Fibroblast of the aortic adventitia (primary cell): ENCODE data around the gene CRHR1. TPM values are rescaled to one million over a fixed set of nuclear protein-coding genes. Genes with fewer than 3 reads are reported as not detected.

Experiments
- DNase-seq: peaks from one replicate; pipeline ENCODE4 v3.0.0-alpha.2; 2010; ENCODE audit warnings: low read depth
- H3K4me3 ChIP-seq: 2 replicates; pipeline ENCODE4 v1.5.1; 2011; ENCODE audit warnings: low read depth, mild to moderate bottlenecking, control low read depth, low read length, moderate library complexity
- total RNA-seq: library from RNA; depleted of rRNA; stranded (reverse); fragments of >200 nt; gene quantifications from 2 replicates; pipeline ENCODE4 v1.2.3, GENCODE V29; 2012; ENCODE audit warnings: low replicate concordance
- TF ChIP-seq, protein P1 (sequence below): IDR thresholded peaks from 2 replicates; pipeline ENCODE4 v1.5.1; 2011; ENCODE audit warnings: mild to moderate bottlenecking, low read length, control low read depth, inconsistent platforms; ENCODE audit not compliant: insufficient read depth

Gene CRHR1
- total RNA-seq, 1 donor = not detected

DNA sequence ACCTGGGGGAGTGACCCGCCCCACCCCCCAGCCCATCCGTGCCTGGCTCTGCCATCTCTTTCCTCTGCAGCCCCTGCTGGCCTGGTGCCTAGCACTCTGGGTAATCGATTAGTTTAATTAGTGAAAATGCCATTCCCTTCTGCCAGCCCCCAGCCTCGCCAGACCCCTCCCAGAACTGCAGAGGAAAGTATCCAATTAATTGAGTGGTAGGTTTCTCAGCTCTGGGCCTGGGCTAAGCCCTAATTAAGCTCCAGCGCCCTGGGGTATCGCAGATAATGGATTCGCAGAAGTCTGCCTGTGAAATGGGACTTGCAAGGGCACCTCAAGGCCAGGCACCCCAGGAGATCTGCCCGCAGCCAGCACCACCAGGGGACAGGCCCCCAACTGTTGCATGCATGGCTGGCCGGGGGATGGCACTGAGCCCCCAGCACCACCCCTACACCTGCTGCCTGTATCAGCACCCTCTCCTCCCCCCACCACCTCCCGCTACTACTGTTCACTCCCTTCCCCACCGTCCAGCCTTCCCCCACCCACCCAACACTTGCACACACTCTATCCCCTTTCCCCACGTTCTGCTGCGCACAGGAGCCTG is 40.9 kb downstream of the CRHR1 start:
- TF ChIP-seq, protein P1, sequence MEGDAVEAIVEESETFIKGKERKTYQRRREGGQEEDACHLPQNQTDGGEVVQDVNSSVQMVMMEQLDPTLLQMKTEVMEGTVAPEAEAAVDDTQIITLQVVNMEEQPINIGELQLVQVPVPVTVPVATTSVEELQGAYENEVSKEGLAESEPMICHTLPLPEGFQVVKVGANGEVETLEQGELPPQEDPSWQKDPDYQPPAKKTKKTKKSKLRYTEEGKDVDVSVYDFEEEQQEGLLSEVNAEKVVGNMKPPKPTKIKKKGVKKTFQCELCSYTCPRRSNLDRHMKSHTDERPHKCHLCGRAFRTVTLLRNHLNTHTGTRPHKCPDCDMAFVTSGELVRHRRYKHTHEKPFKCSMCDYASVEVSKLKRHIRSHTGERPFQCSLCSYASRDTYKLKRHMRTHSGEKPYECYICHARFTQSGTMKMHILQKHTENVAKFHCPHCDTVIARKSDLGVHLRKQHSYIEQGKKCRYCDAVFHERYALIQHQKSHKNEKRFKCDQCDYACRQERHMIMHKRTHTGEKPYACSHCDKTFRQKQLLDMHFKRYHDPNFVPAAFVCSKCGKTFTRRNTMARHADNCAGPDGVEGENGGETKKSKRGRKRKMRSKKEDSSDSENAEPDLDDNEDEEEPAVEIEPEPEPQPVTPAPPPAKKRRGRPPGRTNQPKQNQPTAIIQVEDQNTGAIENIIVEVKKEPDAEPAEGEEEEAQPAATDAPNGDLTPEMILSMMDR = no peak
- no peak overlapping the region for H3K4me3 ChIP-seq
- DNase-seq = no peak

DNA sequence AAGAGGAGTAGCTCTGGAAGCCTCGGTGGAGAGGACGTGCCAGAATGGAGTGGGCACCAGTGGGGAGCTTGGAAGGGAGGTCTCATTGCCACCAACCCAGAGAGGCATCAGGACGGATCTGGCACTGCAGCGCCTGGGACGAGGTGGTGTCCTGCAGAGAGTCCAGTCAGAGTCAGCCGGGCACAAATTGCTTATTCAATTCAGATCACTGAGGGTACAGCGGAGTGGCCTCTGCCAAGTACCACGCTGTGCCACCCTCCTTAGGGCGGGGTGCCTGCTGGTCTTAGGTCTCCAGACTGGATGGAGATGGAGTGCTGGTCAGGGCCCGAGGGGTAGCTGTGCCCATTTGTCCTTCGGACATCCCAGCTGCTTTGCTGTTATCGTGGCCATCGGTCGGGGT is 41.7 kb downstream of the CRHR1 start:
- DNase-seq = no peak
- H3K4me3 ChIP-seq = no peak overlapping the region
- TF ChIP-seq, protein P1 = no peak

DNA sequence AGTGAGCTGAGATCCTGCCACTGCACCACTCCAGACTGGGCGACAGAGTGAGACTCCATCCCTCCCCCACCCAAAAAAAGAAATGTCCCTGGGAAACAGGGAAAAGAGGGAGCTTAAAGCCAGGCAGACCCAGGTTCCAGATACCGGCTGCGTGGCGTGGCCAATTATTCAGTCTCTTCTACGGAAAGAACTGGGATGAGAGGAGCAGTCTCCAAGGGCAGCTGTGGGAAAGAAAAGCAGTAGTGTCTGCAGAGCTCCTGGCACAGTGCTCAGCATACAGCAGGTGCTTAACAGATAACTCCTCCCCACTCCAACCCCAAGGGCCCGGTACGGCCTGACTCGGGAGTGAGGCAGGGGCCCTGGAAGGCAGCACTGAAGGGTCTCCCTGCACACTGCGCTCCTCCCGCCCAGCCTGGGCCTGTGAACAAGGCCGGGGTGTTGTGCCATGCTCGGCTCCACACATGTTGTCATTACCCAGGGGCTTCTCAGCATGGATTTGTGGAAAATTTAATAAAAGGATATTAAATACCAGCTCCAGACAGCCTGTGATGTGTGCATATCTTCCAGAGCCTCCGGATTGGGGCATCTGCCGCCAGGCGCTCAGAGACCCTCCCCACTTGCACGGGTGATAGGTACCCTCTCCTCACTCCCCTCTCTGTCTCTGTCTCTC is 42.9 kb downstream of the CRHR1 start:
- H3K4me3 ChIP-seq = no peak overlapping the region
- TF ChIP-seq, protein P1 = no peak
- no peak for DNase-seq

DNA sequence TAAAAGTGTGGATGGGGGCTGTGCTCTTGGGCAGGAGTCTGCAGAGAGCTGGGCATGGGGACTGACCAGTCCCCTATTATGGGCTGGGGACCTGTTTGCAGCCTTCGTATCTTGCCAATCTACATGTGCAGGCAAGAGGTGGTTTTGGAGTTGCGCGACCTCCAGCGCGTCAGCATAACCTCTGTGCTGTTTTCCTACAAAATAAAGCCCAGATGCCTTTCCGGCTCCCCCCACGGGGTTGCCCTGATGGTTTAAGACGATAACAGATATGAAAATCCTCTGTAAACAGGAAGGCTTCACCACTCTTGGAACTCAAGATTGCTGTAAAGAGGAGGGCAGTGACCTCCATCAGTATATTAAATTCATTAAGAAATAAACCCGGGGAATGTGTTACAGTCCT is 44.1 kb downstream of the CRHR1 start:
- H3K4me3 ChIP-seq = no peak overlapping the region
- no peak for DNase-seq
- TF ChIP-seq, protein P1 = no peak

DNA sequence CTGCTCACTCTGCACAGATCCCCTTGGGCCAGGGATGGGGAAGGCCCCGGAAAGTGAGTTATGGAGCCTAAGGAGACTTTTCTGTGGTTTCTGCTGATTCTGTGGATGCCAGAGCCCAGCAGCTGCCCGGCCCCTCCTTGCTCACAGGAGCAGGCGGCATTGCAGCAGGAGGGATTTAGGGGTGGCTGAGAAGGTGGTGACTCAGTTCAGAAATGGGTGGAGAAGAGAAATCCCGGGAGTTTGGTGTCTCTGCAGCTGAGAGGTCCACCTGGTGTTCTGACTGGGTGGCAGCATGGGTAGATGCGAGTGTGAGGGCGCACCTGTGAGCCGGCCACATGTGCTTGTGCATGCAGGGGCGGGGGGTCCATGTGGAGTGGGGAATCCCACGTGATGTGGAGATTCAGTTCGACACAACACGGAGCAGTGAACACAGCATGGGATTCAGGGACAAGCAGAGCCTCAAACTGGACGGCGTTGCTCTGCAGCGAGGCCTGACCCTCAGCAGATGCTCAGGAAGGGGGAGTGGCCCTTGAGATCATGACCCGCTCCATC is 44.5 kb downstream of the CRHR1 start:
- DNase-seq = no peak
- H3K4me3 ChIP-seq = no peak overlapping the region
- TF ChIP-seq, protein P1 = no peak

DNA sequence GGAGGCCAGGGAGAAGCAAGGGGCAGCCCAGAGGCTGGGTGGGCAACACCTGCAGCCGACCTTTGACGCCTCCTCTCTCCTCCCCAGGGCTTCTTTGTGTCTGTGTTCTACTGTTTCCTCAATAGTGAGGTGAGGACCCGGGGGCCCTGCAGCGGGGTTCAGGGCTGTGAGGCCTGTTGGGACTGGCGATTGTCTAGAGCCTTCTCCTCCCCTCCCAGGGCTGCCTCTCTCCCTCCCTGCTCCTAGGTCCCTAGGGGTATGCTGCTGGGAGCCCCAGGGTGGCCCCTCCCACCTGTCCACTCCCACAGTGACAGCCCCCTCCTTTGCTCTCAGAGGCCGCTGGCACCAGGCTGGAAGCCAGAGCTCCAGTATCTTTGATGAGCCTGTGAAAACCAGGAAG is 49.8 kb downstream of the CRHR1 start:
- no peak for DNase-seq
- TF ChIP-seq, protein P1 = no peak

More for the DNA sequence above, 49.8 kb downstream of the CRHR1 start:
- H3K4me3 ChIP-seq = no peak overlapping the region
